HG02588 (cell line): ENCODE results near the gene FERMT3.
A peak's percentile ranks its signal among the peaks of the same experiment; 100 is the strongest.

ENCODE experiments used
- ATAC-seq: cut with Tn5 transposase; IDR thresholded peaks from one replicate; pipeline ENCODE4 v1.9.1; 2021; ENCODE audit warnings: mild to moderate bottlenecking, moderate library complexity; ENCODE audit not compliant: unreplicated experiment

Gene FERMT3

DNA sequence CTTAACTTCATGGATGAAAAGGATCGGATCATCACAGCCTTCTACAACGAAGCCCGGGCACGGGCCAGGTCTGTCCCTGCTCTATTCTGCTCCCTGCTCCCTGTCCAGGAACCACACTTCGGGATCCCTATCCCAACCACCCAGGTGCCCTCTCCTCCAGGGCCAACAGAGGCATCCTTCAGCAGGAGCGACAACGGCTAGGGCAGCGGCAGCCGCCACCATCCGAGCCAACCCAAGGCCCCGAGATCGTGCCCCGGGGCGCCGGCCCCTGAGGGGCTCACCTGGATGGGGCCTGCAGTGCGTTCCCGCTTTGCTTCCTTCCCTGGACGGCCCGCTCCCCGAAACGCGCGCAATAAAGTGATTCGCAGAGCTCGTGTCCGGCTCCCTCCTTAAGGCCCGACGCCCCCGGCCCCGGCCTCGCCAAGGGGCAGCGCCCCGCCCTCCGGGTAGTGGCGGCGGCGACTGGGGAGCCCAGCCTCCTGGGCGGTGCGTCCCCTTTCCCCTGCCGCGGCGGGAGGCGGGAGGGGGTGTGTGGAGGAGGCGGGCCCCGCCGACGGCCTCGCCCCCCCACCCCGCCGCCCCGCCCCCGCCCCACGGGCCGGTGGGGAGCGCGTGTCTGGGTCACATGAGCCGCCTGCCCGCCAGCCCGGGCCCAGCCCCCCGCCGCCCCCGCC, 27.5 kb downstream of the FERMT3 start, which contains the start of gene VEGFB:
TSS of gene VEGFB (plus strand) at position 672 of the 674 bp plus-strand sequence. CDS start 250 bp downstream, outside the sequence.
- peak; percentile 49 for ATAC-seq

DNA sequence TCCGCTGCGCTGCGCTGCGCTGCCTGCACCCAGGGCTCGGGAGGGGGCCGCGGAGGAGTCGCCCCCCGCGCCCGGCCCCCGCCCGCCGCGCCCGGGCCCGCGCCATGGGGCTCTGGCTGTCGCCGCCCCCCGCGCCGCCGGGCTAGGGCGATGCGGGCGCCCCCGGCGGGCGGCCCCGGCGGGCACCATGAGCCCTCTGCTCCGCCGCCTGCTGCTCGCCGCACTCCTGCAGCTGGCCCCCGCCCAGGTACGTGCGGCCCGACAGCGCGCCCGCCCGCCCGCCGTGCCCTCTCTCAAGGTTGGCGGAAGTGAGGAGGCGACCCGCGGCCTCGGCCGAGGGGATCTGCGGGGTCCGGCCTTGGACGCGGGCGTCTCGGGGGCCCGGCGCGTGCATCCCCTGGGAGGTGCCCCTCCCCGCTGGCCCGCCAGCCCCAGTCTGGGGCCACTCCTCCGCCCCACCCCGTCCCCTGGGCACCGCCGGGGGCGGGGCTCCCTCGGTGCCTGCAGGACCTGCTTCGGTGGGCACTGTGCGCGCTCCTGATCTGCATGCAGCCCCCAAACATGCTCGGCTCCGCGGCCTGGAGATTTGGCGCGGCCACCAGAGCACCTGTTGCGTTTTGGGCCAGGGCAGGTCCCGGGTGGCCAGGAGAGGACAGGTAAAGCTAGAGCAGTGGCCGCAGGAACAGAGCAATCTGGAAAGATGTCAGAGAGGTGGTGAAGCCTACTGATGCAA, 28.3 kb downstream of the FERMT3 start:
- peak; percentile 28 for ATAC-seq

DNA sequence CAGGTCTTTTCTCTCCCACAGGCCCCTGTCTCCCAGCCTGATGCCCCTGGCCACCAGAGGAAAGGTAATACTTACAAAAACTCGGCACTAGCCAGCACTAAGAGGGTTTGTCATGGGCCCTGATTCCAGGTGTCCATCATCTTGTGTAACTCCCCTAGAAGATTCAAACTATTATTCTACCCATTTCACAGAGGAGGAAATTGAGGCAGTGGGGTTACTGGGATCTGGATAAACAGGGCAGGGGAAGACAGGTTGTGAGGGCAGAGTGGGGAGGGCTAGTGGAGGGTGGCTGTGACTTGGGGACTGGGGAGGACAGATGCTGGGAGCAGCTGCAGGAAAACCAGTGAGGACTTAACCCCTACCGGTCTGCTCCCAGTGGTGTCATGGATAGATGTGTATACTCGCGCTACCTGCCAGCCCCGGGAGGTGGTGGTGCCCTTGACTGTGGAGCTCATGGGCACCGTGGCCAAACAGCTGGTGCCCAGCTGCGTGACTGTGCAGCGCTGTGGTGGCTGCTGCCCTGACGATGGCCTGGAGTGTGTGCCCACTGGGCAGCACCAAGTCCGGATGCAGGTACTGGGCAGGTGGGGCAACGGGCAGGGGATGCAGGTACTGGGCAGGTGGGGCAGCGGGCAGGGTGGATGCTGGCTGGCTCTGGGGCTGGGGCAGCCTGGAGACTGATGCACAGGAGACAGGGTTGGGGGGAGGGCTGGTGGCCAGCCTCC, 29.1 kb downstream of the FERMT3 start:
- no peak for ATAC-seq

DNA sequence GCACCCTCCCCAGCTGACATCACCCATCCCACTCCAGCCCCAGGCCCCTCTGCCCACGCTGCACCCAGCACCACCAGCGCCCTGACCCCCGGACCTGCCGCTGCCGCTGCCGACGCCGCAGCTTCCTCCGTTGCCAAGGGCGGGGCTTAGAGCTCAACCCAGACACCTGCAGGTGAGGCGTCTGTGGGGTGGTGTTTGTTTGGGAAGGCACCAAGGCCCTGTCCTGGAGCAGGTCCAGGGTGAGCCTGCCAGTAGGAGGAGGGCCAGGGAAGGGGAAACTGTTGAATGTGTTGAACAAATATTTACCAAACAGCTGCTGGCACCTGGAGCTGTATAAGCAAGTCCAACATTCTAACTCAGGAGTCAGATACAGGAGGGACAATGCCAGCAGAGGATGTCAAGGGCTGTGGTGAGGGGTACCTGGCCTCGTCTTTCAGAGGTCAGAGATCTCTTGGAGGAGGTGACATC, 31.0 kb downstream of the FERMT3 start:
- no peak for ATAC-seq

DNA sequence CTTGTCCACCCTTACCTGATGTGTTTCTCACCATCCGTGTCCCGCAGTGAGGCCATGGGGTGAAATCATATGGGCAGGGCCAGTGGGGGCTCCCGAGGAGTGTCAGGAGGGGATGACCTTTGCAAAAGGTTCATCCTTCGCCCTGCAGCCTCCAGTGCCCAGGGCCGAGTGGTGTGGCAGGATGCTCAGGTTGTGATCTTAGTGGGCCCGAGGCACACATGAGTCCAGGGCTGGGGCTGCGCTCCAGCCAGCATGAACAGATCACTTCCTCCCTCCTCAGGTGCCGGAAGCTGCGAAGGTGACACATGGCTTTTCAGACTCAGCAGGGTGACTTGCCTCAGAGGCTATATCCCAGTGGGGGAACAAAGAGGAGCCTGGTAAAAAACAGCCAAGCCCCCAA, 31.6 kb downstream of the FERMT3 start:
- no peak for ATAC-seq

DNA sequence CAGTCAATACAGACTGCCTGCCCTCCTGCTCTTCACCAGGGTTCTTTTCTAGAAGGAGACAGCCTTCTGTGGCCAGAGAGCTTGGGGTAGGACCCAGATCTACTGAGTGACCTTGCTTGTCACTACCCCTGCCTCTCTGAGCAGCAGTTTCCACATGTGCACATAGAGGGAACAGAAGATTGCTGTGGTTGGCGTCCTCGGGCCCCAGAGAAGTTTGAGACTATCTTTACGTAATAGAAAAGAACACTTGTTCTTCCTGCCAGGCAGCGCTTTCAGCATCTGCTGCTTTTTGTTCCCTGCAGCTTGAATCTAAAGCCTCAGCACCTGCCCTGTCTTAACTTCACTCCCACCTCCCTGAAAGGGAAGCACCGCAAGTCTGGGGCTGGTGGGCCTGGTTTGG, 32.5 kb downstream of the FERMT3 start:
- ATAC-seq, result no peak

DNA sequence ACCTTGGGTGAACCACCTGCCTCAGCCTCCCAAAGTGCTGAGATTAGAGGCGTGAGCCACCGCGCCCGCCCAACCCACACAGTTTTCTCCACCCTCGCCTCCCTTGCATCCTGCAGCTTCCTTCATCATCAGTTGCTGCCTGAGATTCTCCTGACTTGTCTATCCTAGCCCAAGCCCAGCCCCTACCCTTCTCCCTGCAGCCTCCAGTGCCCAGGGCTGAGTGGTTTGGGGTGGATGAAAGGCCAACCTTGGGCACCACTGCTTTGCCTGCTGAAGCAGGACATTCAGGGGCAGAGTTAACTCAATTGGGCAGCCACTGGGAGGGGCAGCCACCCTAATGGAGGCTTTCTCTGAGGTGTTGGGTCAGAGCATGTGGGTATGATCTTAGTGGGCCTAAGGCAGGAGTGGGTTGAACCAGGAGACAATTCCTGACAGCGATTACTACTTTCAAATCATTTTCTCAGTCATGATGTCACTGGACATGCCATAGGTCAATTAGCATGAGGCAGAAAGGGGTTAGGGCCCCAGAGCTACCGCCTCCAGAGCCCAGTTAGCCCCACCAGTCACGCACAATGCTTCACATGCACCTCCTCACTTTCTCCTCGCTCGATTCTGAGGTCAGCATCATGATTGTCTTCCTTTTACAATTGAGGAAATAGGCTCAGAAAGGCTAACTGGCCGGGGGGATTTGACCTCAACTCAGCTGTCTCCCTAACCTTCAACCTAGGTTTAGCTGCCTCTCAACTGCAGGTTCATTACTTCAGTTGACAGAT, 33.3 kb downstream of the FERMT3 start:
- no peak for ATAC-seq

DNA sequence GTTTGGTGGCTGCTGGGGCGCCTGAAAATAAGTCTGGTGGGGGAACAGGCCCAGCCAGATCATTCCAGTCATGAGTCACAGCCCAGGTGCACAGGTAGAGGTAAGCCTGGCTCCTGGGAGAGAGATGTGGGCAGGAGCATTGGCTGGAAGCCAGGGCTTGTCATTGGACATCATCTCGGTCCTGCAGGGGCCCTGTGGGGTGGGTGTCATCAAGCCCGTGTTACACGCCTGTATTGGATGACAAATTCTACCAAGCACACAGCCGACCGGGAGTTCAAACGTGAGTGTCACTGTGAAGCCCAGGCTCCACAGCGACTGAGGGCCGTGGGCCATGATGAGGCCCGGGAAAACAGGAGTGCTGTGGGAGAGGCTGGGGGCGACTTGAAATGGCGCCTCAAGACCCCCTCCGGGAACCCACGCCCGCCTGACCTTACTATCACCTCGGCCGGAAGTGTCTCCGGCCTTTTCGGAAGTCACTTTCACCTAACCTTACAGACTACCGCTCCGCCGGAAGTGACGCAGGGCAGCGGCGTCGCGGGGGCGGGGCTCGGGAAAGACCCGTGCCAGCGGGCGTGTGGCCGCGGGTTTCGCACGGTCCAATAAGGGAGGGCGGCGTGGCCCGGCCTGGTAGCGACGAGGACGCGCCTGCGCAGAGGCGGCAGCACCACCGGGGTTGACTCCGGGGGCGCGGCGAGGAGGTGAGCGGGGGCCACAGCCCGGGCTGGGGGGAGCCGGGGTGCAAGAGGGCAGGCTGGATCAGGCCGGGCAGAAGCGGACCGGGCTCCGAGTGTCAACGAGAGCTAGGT, 34.1 kb downstream of the FERMT3 start, which contains the start of gene FKBP2:
TSS of gene FKBP2 (plus strand) at position 661 of the 806 bp plus-strand sequence. CDS start 1,293 bp downstream, outside the sequence.
- peak; percentile 56 for ATAC-seq

DNA sequence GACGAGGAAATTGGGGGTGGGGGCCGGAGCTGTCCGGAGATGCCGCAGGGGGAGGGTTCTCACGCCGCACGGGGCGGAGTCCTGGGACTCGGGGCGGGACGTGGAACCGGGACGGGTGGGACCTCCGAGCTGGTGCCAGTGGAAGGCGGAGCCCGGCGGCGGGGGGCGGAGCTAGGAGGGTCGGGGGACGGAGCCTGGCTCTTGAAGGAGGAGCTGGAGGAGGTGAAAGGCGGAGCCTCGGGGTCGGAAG, 34.6 kb downstream of the FERMT3 start:
- ATAC-seq, result peak; percentile 60

DNA sequence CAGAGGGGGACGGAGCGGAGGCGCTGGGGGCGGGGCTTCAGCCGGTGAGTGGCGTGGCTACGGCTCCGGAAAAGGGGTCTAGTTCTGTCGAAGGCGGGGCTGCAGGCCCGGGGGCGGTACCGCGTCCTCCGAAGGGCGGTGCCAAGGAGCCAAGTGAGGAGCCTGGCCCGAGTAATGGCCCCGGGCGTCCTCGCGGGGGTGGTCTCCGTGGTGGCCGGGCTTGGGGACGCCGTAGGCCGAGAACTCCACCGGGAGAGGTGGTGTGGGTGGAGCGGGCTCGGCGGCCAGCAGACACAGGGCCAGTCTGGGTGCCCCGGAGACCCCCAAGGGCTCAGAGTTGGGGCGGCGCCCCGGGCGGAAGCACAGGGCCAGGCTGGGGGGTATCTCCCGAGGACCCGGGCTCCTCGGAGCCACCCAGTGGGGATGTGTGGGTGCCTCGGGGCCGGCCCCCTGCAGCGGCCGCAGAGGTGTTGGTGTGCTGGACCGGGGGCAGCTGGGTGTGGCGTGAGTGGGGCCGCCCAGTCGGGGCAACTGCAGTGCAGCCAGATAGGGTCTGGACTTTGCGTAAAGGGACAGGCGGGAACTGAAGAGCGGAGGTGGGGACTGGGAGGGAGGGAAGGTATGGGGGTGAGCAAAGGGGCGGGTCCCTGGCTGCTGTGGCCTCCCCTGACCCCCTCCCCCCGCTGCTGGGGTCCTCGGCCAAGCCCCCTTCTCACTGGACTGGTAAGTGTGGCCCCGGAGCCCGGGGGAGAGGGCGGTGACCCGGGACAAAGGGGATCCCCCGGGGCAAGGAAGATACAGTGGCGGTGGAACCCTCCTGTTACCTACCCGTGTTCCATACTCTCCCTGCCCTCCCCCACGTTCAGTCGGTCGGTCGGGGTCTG, 35.2 kb downstream of the FERMT3 start:
- ATAC-seq, result peak; percentile 56

DNA sequence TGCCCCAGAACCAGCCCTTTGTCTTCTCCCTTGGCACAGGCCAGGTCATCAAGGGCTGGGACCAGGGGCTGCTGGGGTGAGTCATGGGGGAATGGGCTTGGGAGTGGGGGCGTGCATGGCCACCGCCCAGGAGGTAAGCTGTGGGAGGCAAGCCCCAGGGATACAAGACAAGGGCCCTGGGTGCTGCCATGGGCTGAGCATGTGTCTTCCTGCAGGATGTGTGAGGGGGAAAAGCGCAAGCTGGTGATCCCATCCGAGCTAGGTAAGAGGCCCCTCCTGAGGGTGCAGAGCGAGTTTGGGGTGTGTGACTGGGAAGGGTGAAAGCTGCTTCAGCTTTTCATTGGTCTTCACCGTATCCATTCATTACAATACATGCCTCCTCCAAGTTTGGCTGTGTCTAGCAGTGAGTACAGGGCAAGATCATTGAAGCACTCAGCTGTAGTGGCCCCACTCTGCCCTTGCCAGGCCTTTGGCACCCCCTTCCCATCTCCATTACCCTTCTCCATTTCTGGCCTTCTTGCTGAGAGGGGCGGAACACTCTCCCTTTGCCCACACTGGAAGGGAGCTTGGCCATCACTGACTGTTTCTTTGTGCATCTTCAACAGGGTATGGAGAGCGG, 36.8 kb downstream of the FERMT3 start:
- ATAC-seq, result no peak

DNA sequence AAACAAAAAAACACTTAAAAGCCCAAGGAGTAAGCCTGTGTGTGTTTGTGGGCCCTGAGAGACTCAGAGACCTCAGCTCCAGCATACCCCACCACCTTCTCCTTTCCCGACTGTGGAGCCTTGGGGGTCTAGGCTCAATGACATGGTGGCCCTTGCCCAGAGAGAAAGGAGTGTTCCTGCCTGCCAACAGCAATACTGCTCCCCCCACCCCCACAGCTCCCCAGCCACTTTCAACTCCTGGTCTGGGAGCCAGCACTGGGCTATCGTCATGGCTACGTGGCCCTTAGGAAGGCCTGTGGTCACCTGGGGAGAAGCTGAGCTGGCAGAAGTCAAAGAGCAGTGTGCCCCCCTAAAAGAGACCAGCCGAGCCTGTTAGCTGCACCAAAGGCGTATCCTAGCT, 37.6 kb downstream of the FERMT3 start:
- no peak for ATAC-seq

DNA sequence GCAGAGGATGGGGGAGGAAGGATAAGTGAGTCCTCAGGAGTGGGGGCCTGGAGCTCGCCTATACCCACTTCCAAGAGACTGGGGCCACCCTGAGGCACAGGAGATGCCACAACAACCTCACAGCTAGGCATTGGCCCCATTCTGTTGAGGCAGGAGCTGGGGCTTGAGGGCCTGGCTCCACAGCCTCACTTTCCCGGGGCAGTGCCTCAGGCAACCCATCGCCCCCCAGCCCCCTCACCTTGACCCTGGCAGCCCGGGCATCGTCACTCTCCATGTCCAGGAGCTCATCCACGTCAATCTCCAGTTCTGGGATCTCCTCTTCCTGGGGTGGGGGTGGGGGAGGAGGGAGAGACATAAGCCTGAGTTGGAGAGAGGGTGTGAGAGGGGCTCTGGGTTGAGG, 38.4 kb downstream of the FERMT3 start:
- ATAC-seq, result no peak

DNA sequence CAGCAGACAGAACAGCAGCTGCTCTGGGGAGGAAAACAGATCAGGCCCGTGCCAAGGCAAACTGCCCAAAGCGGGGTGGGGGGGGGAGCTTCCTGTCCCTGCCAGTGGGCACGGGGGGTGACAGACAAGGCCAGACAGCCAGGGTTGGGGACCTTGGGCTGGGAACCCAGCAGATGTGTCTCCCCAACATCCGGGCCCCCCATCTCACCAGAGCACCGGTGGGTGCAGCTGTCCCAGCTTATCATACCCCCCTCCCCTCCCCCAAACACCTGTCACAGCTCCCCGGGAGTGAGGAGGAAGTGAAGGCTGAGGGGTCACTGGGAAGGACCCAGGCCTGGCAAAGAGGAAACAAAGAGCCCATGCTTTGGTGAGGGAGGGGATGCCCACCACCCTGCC, 38.9 kb downstream of the FERMT3 start:
- no peak for ATAC-seq

DNA sequence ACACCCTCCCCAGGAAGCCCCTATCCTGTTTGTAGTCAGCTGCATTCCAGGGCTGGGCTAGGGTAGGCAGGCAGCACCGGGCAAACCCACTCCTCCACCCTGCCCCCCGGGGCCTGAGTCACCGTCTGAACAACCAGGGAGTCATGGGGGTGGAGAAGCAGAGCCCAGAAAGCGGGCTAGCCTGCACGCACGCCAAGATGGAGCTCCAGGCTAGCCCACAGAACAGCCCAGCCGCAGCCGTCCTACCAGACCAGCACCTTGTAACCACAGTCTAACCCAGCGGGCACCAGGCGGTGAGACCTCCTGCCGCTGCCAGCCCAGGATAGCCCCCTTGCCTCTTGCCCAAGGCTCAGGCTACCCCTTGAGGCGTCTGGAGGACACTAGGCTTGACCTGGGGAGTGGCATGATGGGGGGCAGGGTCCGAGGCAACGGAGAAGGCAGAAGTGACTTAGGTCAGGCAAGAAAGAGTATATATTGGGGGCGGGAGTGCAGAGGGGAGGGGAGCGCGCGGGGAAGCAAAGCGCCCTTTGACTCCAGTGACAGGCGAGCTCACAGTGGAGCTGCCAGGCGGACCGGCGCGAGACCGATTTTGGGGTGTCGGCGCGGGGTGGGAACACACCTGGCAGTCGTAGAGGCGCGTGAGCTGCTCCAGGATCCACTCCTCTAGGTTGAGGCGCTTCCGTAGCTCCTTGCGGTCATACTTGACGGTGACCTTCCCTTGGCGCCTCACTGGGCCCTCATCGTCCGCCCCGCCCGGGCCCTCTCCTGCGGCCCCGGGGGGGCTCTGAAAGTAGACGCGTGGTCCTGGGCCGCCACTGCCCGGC, 39.5 kb downstream of the FERMT3 start:
- ATAC-seq, result no peak

DNA sequence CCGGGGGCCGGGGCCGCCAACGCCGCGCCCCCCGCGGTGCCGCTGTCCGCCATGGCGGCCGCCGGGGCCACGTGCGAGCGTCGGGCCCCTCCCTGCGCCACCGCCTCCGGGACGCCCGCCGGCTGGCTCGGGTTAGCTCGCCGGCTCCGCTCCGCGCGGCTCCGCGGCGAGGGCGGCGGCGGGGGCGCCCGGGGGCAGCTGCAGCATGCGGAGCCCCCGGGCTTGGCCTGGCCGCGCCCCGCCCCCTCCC, 40.0 kb downstream of the FERMT3 start:
- ATAC-seq, result peak; percentile 15

DNA sequence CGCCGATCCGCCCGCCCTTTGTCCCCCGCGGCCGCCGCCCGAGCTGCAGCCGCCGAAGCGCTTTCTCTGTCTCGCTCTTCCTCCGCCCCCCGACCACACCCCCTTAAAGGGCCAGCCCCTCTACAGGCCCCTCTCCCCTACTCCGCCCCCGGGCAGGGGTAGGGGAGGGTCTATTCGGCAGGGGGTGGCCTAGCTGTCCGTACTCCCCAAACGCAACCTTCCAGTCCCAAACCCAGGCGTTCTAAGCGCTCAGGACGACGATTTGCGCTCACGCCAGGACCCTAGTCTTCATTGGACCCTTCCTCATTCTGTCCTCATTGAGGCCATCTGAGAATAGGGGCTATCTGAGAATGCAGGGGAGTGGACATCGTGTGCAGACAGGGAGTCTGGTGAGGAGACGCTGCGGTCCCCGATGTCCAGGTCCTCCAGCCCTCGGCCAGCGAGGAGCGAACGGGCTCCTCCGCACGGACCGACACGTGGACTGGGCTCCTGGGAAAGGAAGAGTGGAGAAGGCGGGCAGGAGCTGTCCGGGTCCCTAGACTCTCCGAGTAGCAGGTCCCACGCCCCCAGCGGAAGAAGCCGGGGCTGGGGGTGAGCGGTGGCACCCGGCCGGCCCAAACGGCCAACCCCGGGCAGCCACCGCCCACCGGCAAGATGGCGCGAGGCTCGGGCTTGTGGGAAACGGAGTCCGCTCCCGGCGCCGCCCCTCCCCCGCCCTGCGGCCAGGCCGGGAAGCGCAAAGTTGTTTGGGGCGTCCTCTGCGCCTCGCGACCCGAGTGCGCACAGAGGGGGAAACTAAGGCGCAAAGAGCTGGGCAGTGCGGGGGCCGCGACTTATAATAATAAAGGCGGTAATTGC, 40.6 kb downstream of the FERMT3 start, which contains the start of gene PPP1R14B:
TSS of gene PPP1R14B (minus strand) at position 73 of the 858 bp plus-strand sequence. CDS start 270 bp downstream, outside the sequence.
- peak; percentile 29 for ATAC-seq
